COLO668 (cell line): Measurements from ENCODE around the gene BUB1.
A peak's percentile ranks its signal among the peaks of the same experiment; 100 is the strongest.
"Not testable (repeated sequence)": the region's sequence is repeated elsewhere in the genome, so short reads cannot be mapped to it uniquely, and the experiment has no call there.

Experiments used
- DNase-seq: peaks from one replicate; lab custom pipeline; 2025; ENCODE audit not compliant: unreplicated experiment; lab: John Stamatoyannopoulos, UW

BUB1 gene

GRCh38 chr2:110677530-110678456 lies at the start of gene BUB1:
BUB1 (minus strand) TSS chr2:110678063; CDS start chr2:110677995, 68 bp downstream.
- peak; percentile 97 for DNase-seq

- DNase-seq: no peak
These were observed 48.4 kb upstream of the BUB1 start for GRCh38 chr2:110726285-110726684.

- no peak for DNase-seq
These were observed 48.0 kb upstream of the BUB1 start for GRCh38 chr2:110725859-110726258.

- no peak for DNase-seq
These were observed 47.5 kb upstream of the BUB1 start for GRCh38 chr2:110725370-110725769.

- no peak for DNase-seq
These were observed 47.0 kb upstream of the BUB1 start for GRCh38 chr2:110724820-110725219.

GRCh38 chr2:110720547-110720946 lies 42.7 kb upstream of the BUB1 start:
- no peak for DNase-seq

- no peak for DNase-seq
These were observed 41.1 kb upstream of the BUB1 start for GRCh38 chr2:110718990-110719389.

GRCh38 chr2:110718382-110718781 lies 40.5 kb upstream of the BUB1 start:
- DNase-seq: no peak

DNA sequence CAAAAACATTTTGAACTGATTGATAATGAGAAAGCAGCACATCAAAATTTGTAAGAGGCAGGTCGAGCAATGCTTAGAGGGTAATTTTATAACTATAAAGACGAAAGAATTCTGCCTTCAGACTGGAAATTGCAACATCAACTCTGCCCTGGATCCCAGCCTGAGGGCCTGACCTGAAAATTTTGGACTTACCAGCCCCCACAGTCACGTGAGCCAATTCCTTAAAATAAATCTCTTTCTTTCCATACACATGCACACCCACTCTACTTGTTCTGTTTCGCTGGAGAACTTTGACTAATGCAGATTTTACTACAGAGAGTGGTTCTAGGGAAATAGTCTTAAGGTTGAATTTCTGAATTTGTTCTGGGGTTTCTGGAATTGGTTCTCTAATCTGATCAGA lies 39.9 kb upstream of the BUB1 start:
- DNase-seq: no peak

DNA sequence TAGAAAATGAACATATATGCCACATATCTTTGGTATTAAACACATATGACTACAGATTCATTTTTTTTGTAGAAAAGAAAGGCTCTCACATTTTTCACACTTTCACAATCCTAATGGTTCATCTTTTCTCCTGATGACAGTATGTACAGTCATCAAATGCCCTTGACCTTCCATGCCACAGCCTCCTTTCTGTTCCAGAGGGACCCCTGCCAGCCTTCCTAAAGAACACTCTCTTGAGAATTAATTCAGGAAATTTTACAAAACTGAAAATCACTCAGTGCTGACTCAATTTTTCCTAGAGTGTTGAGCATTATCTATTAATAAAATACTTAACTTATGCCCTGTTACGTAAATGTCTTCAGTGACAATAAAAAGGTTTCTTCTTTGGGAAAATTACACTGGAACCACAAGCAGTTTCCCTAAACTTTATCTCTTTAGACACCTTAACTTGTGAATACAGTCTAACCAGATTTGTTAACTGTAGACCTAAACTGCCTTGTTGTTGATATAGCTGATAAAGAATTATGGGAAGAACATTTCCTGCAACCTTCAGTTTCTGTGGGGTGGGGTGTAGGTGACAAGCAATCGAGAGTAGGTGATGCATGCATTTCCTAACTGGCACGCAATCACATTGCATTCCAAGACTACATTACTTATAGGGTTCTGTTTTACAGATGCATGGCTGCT lies 39.2 kb upstream of the BUB1 start:
- DNase-seq: no peak

DNA sequence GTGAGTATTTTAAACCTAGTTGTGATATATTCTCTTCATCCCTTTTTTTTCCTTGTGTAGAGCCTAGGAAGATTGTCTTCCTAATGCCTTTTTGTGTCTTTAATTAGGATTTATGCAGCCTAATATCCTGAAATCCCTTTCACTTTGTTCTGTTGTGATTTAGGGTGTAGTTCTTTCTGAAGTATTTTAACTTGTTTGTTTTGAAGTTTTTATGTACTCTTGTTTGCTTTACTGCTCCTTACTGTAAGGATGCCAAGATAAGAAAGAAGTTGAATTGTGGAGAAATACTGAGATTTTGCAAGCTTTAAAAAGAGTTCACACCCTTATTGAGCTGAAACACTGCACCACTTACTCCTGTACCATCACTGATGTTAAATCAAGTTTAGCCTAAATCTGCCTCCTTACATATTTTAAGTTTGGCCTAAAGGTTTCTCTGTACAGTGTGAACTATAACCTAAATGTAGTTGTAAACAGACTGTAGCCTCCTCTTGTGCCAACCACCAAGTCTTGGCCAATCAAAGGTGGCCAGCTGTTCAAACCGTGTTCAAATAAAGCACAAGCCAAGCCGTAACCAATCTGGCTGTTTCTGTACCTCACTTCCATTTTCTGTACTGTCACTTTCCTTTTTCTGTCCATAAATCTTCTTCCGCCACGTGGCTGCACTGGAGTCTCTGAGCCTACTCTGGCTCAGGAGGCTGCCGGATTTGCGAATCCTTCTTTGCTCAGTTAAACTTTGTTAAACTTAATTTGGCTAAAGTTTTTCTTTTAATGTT lies 36.8 kb upstream of the BUB1 start:
- DNase-seq: no peak

- peak; percentile 40 for DNase-seq
These were observed 35.9 kb upstream of the BUB1 start for GRCh38 chr2:110713513-110714362.

DNA sequence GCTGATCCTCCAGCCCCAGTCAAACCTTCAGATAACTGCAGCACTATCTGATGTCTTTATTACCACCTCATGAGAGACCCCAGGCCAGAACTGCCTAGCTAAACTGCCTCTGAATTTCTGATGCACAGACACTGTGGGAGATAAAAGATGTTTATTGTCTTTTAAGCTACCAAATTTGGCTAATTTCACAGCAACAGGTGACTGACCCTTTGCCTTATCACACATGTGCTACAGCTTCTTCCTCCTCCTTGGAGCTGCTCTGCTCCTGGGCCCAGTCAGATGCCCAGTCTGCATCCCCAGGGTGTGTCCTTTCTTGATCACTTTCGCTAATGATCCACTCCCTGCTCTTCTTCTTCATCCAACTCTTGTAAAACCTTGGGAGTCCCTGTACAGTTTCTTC lies 34.9 kb upstream of the BUB1 start:
- DNase-seq: no peak

DNA sequence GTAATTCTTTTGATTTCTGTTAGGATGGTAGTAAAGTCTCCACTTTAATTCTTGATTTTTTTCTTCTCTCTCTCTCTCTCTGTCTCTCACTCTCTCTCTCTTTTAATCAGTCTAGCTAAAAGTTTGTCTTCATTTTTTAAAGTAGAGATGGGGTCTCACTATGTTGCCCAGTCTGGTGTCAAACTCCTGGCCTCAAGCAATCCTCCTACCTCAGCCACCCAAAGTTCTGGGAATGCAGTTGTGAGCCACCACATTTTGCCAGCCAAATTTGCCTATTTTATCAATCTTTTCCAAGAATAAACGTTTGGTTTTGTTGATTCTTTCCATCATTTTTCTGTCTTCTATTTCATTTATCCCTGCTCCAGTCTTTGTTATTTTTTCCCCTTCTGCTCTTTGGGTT lies 30.6 kb upstream of the BUB1 start:
- DNase-seq: no peak

- DNase-seq: no peak
These were observed 29.6 kb upstream of the BUB1 start for GRCh38 chr2:110707386-110707965.

DNA sequence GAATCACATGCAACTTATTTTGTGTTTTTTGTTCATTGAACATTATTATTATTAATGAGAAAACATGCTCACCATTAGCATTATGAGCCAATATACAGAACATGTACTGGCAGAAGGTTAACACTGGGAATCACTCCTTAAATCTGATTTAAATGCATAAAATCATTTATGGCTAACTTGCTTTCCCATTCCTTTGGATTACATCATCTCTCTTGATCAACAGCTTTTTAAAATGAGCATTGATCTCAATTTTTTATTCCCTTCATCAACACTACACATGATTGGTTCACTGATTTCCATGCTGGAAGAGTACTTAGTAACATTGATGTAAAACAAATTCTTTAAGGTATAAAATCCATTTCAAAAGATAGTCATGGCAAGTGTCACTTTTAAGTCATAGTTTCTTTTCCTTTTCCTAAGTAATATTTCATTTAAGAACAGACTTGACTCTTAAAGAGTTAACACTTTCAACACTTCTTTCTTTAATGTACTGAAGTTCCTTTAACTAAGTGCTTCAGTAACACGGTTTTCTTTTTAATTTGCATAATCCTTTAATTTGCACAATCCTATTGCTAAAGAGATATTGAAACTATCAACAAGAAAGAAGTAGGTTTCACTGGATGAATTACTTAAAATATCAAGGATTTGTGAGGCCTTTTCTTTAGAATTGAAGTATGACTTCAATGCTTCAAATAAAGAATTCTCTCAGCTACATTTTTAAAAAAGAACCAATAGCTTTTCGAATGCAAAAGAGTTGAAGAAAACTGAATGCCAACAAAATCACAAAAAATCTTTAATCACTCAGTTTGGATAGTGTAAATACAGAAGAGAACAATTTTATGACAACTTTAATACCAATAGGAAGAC lies 24.9 kb upstream of the BUB1 start:
- DNase-seq: no peak

GRCh38 chr2:110698253-110698652 lies 20.4 kb upstream of the BUB1 start:
- not testable (repeated sequence) for DNase-seq

- not testable (repeated sequence) for DNase-seq
These were observed 17.5 kb upstream of the BUB1 start for GRCh38 chr2:110695146-110695898.
